HepG2 (cell line): ENCODE measurements around the gene COG5. TPM values are rescaled to one million over a fixed set of nuclear protein-coding genes. Genes with fewer than 3 reads are reported as not detected.
A peak's percentile ranks its signal among the peaks of the same experiment; 100 is the strongest.

Source experiments
- ATAC-seq: fragments of 200-7000 bp; cut with Tn5 transposase; 3 replicates; pipeline ENCODE4 v1.9.1; 2020; ENCODE audit warnings: mild to moderate bottlenecking, moderate library complexity
- BruUV-seq: library from RNA; stranded (reverse); fragments of 400-500 nt; replicated peaks from 2 replicates; lab custom pipeline; 2021; lab: Mats Ljungman, UMichigan
- CTCF ChIA-PET: fragments of 300-600 bp; formaldehyde crosslinking; extraction: SDS; loops from one replicate; lab custom pipeline; 2021; ENCODE audit warnings: low total read pairs, inconsistent platforms, low intra/inter-chr PET ratio; lab: Yijun Ruan, JAX
- POLR2A ChIA-PET: fragments of 350-600 bp; sonication (Branson Sonifier 250); formaldehyde crosslinking; loops from one replicate; lab custom pipeline; 2020; ENCODE audit warnings: antibody characterized with exemption, inconsistent platforms; lab: Yijun Ruan, JAX
- DNase-seq: peaks from one replicate; pipeline ENCODE4 v3.0.0-alpha.2; 2015; ENCODE audit warnings: low spot score
- FAIRE-seq: peaks from 3 replicates; lab custom pipeline; 2011; peaks lifted over from hg19 to GRCh38; lab: Jason Lieb, UNC
- H2AFZ ChIP-seq: one replicate; pipeline ENCODE4 v1.6.1; 2011; ENCODE audit warnings: low read length, inconsistent platforms
- H3K27ac ChIP-seq: fragments of 300-600 bp; 3 replicates; pipeline ENCODE4 v1.8.0; 2011; ENCODE audit warnings: mixed run types, mild to moderate bottlenecking, mixed read lengths, low read length, inconsistent platforms; ENCODE audit not compliant: insufficient read depth; ENCODE audit errors: extremely low read length
- H3K27me3 ChIP-seq, 2 experiments: fragments of 200-600 bp in 1 of 2; 2 replicates in 1 of 2; 3 replicates in 1 of 2; pipeline versions ENCODE4 v1.6.0 to v1.8.0; 2011; ENCODE audit warnings: low read length in 2 of 2, mild to moderate bottlenecking in 2 of 2, moderate library complexity in 2 of 2, inconsistent platforms in 1 of 2; ENCODE audit not compliant: insufficient read depth in 2 of 2, control insufficient read depth in 1 of 2
- H3K36me3 ChIP-seq, 2 experiments: fragments of 200-600 bp in 1 of 2; replicated peaks in 1 of 2; 2 replicates in 1 of 2; 3 replicates in 1 of 2; pipeline versions ENCODE4 v1.5.1 to v1.8.0; 2011; ENCODE audit warnings: low read length in 2 of 2, inconsistent platforms in 1 of 2; ENCODE audit not compliant: insufficient read depth in 2 of 2, control insufficient read depth in 1 of 2
- H3K4me1 ChIP-seq: 2 replicates; pipeline ENCODE4 v1.5.1; 2012; ENCODE audit warnings: low read length, inconsistent platforms; ENCODE audit not compliant: insufficient read depth
- H3K4me2 ChIP-seq: 2 replicates; pipeline ENCODE4 v1.6.0; 2011; ENCODE audit warnings: low read depth, low read length, inconsistent platforms
- H3K4me3 ChIP-seq, 3 experiments: fragments of 200-600 bp in 1 of 3; sonication (generic), shearing (Covaris generic) in 1 of 3; replicated peaks in 1 of 3; 2 replicates each; pipeline ENCODE4 v1.5.1; 2011 to 2016; ENCODE audit warnings: low read length in 3 of 3, inconsistent platforms in 2 of 3, low read depth in 2 of 3, mild to moderate bottlenecking in 2 of 3, control low read depth in 1 of 3, mixed read lengths in 1 of 3; ENCODE audit not compliant: insufficient read depth in 1 of 3
- H3K79me2 ChIP-seq: one replicate; pipeline ENCODE4 v1.6.1; 2011; ENCODE audit warnings: low read length, inconsistent platforms; ENCODE audit not compliant: insufficient read depth
- H3K9ac ChIP-seq: 2 replicates; pipeline ENCODE4 v1.6.0; 2011; ENCODE audit warnings: mild to moderate bottlenecking, low read depth, low read length, inconsistent platforms; ENCODE audit not compliant: insufficient read depth
- H3K9me3 ChIP-seq: 2 replicates; pipeline ENCODE4 v1.5.1; 2012; ENCODE audit warnings: mild to moderate bottlenecking, low read length
- H4K20me1 ChIP-seq: 2 replicates; pipeline ENCODE4 v1.6.0; 2011; ENCODE audit warnings: inconsistent platforms, mild to moderate bottlenecking, low read length, moderate library complexity; ENCODE audit not compliant: insufficient read depth
- FOXJ3 ChIP-seq: sonication (generic); formaldehyde crosslinking; IDR thresholded peaks from 2 replicates; pipeline ENCODE4 v1.4.0; 2020; ENCODE audit warnings: missing genetic modification reagents, mild to moderate bottlenecking, borderline replicate concordance
- GRHL1 ChIP-seq: sonication (generic); formaldehyde crosslinking; conservative IDR thresholded peaks from 2 replicates; pipeline ENCODE4 v1.8.0; 2022; ENCODE audit warnings: missing genetic modification reagents
- KDM2A ChIP-seq: sonication (generic); formaldehyde crosslinking; IDR thresholded peaks from 2 replicates; pipeline ENCODE4 v1.4.0; 2020; ENCODE audit warnings: low read depth, missing genetic modification reagents, borderline replicate concordance
- MAFF ChIP-seq: IDR thresholded peaks from 2 replicates; pipeline ENCODE4 v1.6.1; 2011; ENCODE audit warnings: low read depth, low read length, improper control_type of control experiment
- MAFK ChIP-seq, 2 experiments: IDR thresholded peaks in 1 of 2; conservative IDR thresholded peaks in 1 of 2; 2 replicates each; pipeline ENCODE4 v1.6.1; 2011; ENCODE audit warnings: improper control_type of control experiment in 2 of 2, low read length in 2 of 2
- NCOA2 ChIP-seq: sonication (generic); formaldehyde crosslinking; IDR thresholded peaks from 2 replicates; pipeline ENCODE4 v1.8.0; 2022; ENCODE audit warnings: inconsistent platforms
- REXO4 ChIP-seq: sonication (generic); formaldehyde crosslinking; IDR thresholded peaks from 2 replicates; pipeline ENCODE4 v1.8.0; 2022; ENCODE audit warnings: missing genetic modification reagents, mild to moderate bottlenecking, borderline replicate concordance
- THYN1 ChIP-seq: sonication (generic); formaldehyde crosslinking; IDR thresholded peaks from 2 replicates; pipeline ENCODE4 v1.8.1; 2023; ENCODE audit warnings: low read depth, mild to moderate bottlenecking, moderate library complexity, missing genetic modification reagents, borderline replicate concordance
- XRCC5 ChIP-seq: fragments of 200-400 bp; formaldehyde crosslinking; optimal IDR thresholded peaks from 2 replicates; pipeline ENCODE3; 2017; ENCODE audit warnings: mild to moderate bottlenecking, low read length
- WGBS: methylation state at CpG from one replicate; pipeline ENCODE4 v1.1.6; 2017; ENCODE audit warnings: low lambda C conversion rate; 5-methylcytosine and 5-hydroxymethylcytosine counted together
- in situ Hi-C: cut with HindIII; loops from 2 replicates; pipeline ENCODE4 v1.10.0; 2017; ENCODE audit warnings: low pct_unique_long_range_greater_than_20kb; ENCODE audit not compliant: extremely low pct_ligation_motif_present
- intact Hi-C: fragments of 100-400 bp; cut with micrococcal nuclease; formaldehyde crosslinking; loops from one replicate; pipeline ENCODE4 v1.10.0; 2022; ENCODE audit not compliant: unreplicated experiment
- polyA plus RNA-seq, 8 experiments: library from polyadenylated mRNA; depleted of rRNA in 3 of 8; stranded (reverse) in 7 of 8; unstranded in 1 of 8; fragments of >200 nt; fragmentation: Illumina TruSeq in 4 of 8; extraction: Trizol in 4 of 8; gene quantifications; 2 replicates each; pipeline versions ENCODE4 v1.2.1 to v1.2.3, GENCODE V29; 2011 to 2016; ENCODE audit warnings: low read depth in 4 of 8, missing spikeins in 1 of 8, mixed read lengths in 1 of 8; ENCODE audit not compliant: insufficient read depth in 1 of 8
- total RNA-seq, 5 experiments: library from RNA; depleted of rRNA; stranded (reverse); fragments of >200 nt; fragmentation: Illumina TruSeq; extraction: Trizol; gene quantifications; 2 replicates each; pipeline ENCODE4 v1.2.3, GENCODE V29; 2016; ENCODE audit warnings: low read depth in 1 of 5
- TF ChIP-seq, protein P1 (sequence below): IDR thresholded peaks from 2 replicates; pipeline ENCODE4 v1.6.1; 2016; ENCODE audit warnings: missing genetic modification reagents, missing compliant biosample characterization
- TF ChIP-seq, protein P2 (sequence below): sonication (generic); formaldehyde crosslinking; IDR thresholded peaks from 2 replicates; pipeline ENCODE4 v1.5.0; 2020; ENCODE audit warnings: mild to moderate bottlenecking, missing genetic modification reagents, moderate library complexity
- TF ChIP-seq, protein P3 (sequence below): sonication (generic); formaldehyde crosslinking; IDR thresholded peaks from 2 replicates; pipeline ENCODE4 v1.4.0; 2020; ENCODE audit warnings: mild to moderate bottlenecking, missing genetic modification reagents

COG5 gene
- total and polyA plus RNA-seq, 2 of the 13 experiments (the other 11 are each of a cell fraction or from before 2014, with no cell fraction given): 20.4 to 31.3 TPM

DNA sequence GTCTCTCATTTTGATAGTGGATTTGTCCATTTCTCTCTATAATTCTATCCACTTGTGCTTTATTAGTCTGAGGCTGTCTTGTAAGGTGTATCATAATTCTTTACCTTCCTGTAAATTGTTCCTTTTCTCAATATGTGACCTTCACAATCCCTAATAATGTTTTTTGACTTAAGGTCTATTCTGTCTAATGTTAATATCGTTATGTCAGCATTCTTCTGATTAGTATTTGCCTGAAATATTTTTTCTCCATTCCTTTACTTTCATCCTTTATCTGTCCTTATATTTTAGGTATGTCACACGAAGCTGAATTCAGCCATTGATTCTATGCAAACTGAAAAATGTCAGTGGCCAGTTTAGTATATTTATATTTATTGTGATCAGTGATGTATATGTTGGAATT lies 295.1 kb downstream of the COG5 start:
- intact Hi-C loops (no loop called here), in situ Hi-C loops (no loop called here)
- H4K20me1 ChIP-seq: no peaks in the 10 kb centered on the region
- TF ChIP-seq, protein P1, sequence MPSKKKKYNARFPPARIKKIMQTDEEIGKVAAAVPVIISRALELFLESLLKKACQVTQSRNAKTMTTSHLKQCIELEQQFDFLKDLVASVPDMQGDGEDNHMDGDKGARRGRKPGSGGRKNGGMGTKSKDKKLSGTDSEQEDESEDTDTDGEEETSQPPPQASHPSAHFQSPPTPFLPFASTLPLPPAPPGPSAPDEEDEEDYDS (CRISPR knock-in tag): no peak
- TF ChIP-seq THYN1 (CRISPR knock-in tag) (no peak), XRCC5 (no peak), NCOA2 (CRISPR knock-in tag) (no peak), MAFF (peak; percentile 80; the same call in 1 of the 2 replicates), GRHL1 (CRISPR knock-in tag) (no peak), MAFK (conservative IDR thresholded peaks at IDR 0.05 in 1 of 2, IDR thresholded peaks at IDR 0.05 in 1 of 2; ENCODE audit: low read length in 2 of 2) (peak; percentile 78 to 90), REXO4 (CRISPR knock-in tag) (no peak), KDM2A (CRISPR knock-in tag) (no peak), FOXJ3 (CRISPR knock-in tag) (no peak)
- TF ChIP-seq, protein P2, sequence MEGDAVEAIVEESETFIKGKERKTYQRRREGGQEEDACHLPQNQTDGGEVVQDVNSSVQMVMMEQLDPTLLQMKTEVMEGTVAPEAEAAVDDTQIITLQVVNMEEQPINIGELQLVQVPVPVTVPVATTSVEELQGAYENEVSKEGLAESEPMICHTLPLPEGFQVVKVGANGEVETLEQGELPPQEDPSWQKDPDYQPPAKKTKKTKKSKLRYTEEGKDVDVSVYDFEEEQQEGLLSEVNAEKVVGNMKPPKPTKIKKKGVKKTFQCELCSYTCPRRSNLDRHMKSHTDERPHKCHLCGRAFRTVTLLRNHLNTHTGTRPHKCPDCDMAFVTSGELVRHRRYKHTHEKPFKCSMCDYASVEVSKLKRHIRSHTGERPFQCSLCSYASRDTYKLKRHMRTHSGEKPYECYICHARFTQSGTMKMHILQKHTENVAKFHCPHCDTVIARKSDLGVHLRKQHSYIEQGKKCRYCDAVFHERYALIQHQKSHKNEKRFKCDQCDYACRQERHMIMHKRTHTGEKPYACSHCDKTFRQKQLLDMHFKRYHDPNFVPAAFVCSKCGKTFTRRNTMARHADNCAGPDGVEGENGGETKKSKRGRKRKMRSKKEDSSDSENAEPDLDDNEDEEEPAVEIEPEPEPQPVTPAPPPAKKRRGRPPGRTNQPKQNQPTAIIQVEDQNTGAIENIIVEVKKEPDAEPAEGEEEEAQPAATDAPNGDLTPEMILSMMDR (CRISPR knock-in tag): no peak
- TF ChIP-seq, protein P3, sequence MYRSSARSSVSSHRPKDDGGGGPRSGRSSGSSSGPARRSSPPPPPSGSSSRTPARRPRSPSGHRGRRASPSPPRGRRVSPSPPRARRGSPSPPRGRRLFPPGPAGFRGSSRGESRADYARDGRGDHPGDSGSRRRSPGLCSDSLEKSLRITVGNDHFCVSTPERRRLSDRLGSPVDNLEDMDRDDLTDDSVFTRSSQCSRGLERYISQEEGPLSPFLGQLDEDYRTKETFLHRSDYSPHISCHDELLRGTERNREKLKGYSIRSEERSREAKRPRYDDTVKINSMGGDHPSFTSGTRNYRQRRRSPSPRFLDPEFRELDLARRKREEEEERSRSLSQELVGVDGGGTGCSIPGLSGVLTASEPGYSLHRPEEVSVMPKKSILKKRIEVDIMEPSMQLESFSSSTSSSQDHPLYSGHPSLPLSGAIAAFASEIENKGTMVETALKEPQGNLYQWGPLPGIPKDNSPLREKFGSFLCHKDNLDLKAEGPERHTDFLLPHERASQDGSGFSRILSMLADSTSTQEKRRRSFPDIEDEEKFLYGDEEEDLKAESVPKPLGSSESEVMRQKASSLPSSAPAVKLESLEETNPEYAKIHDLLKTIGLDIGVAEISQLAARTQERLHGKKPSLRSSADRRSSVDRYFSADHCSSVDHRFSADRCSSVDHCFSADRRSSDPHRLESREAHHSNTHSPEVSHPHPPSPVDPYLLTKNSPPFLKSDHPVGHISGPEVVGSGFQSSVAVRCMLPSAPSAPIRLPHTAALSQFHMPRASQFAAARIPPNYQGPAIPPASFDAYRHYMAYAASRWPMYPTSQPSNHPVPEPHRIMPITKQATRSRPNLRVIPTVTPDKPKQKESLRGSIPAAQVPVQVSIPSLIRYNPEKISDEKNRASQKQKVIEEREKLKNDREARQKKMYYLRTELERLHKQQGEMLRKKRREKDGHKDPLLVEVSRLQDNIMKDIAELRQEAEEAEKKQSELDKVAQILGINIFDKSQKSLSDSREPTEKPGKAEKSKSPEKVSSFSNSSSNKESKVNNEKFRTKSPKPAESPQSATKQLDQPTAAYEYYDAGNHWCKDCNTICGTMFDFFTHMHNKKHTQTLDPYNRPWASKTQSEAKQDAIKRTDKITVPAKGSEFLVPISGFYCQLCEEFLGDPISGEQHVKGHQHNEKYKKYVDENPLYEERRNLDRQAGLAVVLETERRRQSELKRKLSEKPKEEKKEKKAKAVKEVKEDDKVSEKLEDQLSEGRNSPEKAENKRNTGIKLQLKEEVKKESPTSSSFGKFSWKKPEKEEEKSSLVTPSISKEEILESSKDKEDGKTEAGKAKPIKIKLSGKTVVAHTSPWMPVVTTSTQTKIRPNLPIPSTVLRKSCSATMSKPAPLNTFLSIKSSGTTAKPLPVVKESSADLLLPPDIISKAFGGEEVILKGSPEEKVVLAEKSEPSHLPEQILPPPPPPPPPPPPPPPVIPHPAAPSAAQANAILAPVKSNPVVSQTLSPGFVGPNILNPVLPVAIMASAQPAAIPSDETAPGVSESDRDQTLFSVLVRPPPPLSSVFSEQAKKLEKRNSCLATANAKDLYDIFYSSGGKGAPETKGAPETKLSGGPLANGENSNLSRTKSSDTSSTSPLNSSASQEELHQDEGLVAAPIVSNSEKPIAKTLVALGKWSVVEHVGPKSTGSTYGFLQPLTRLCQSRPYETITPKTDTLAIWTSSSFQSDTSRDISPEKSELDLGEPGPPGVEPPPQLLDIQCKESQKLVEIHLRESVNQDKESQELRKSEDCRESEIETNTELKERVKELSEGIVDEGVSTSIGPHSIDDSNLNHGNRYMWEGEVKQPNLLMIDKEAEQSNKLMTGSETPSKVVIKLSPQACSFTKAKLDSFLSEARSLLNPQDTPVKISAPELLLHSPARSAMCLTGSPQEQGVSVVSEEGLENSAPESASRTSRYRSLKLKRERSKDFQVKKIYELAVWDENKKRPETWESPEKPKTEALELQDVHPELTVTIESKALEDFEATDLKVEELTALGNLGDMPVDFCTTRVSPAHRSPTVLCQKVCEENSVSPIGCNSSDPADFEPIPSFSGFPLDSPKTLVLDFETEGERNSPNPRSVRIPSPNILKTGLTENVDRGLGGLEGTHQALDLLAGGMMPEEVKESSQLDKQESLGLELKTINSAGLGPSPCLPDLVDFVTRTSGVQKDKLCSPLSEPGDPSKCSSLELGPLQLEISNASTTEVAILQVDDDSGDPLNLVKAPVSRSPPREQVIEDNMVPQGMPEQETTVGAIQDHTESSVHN: no peak
- H3K4me3 ChIP-seq: no peak overlapping the region
- no peak for DNase-seq
- FAIRE-seq: no peak
- no peaks in the 10 kb centered on the region for H3K79me2 ChIP-seq
- WGBS: 100% methylated on average over 2 of the region's 2 CpGs
- no peak overlapping the region for H2AFZ ChIP-seq
- no TSS peak for BruUV-seq
- no peak overlapping the region for H3K4me2 ChIP-seq
- H3K9me3 ChIP-seq: no peaks in the 10 kb centered on the region
- H3K27ac ChIP-seq: no peak overlapping the region
- ChIA-PET CTCF (no interaction called here), POLR2A (no interaction called here)
- no peak for ATAC-seq
- no peaks in the 10 kb centered on the region for H3K4me1 ChIP-seq
- no peak overlapping the region for H3K9ac ChIP-seq
- peaks cover 1 to 4% of the 10 kb centered on the region in 2 experiments; a peak in 2 of 5 replicates for H3K36me3 ChIP-seq
- no peaks in the 10 kb centered on the region for H3K27me3 ChIP-seq
